ENCODE data around the gene CTSA.
A peak's percentile ranks its signal among the peaks of the same experiment; 100 is the strongest.

Gene CTSA

GRCh38 chr20:45894797-45895196, 3.7 kb downstream of the CTSA start:
- Histone ChIP-seq H3K27ac (ENCODE audit: poor library complexity, severe bottlenecking) (no peak overlapping the region), H3K4me1 (ENCODE audit: insufficient read depth, poor library complexity, severe bottlenecking) (no peaks in the 10 kb centered on the region), H3K27me3 (ENCODE audit: insufficient read depth, poor library complexity, severe bottlenecking) (no peaks in the 10 kb centered on the region), H3K9me3 (ENCODE audit: severe bottlenecking) (no peaks in the 10 kb centered on the region), H3K36me3 (ENCODE audit: low read depth) (peaks cover 38% of the 10 kb centered on the region), H3K4me3 (ENCODE audit: severe bottlenecking) (no peak overlapping the region)
- DNase-seq (ENCODE audit: low spot score), result peak; percentile 78
- TF ChIP-seq CTCF (IDR thresholded peaks at IDR 0.05; ENCODE audit: poor library complexity, severe bottlenecking), result no peak
- ATAC-seq (ENCODE audit: low read depth), result no peak

- peak; percentile 74 for DNase-seq (ENCODE audit: low spot score)
- Histone ChIP-seq H3K4me3 (ENCODE audit: severe bottlenecking) (no peak overlapping the region), H3K36me3 (ENCODE audit: low read depth) (peaks cover 38% of the 10 kb centered on the region), H3K27me3 (ENCODE audit: insufficient read depth, poor library complexity, severe bottlenecking) (no peaks in the 10 kb centered on the region), H3K4me1 (ENCODE audit: insufficient read depth, poor library complexity, severe bottlenecking) (no peaks in the 10 kb centered on the region), H3K27ac (ENCODE audit: poor library complexity, severe bottlenecking) (no peak overlapping the region), H3K9me3 (ENCODE audit: severe bottlenecking) (no peaks in the 10 kb centered on the region)
- no peak for TF ChIP-seq CTCF (IDR thresholded peaks at IDR 0.05; ENCODE audit: poor library complexity, severe bottlenecking)
- ATAC-seq (ENCODE audit: low read depth), result no peak
Observed at GRCh38 chr20:45896641-45897161, 5.6 kb downstream of the CTSA start.

GRCh38 chr20:45897289-45897688, 6.2 kb downstream of the CTSA start:
- ATAC-seq (ENCODE audit: low read depth), result no peak
- H3K36me3 ChIP-seq (ENCODE audit: low read depth), result peaks cover 38% of the 10 kb centered on the region

GRCh38 chr20:45897692-45898091, 6.6 kb downstream of the CTSA start:
- ATAC-seq (ENCODE audit: low read depth) (no peak), DNase-seq (ENCODE audit: low spot score) (peak; percentile 76)
- no peaks in the 10 kb centered on the region for H3K27me3 ChIP-seq (ENCODE audit: insufficient read depth, poor library complexity, severe bottlenecking)
- H3K9me3 ChIP-seq (ENCODE audit: severe bottlenecking), result no peaks in the 10 kb centered on the region
- H3K4me1 ChIP-seq (ENCODE audit: insufficient read depth, poor library complexity, severe bottlenecking), result no peaks in the 10 kb centered on the region
- no peak overlapping the region for H3K27ac ChIP-seq (ENCODE audit: poor library complexity, severe bottlenecking)
- peaks cover 36% of the 10 kb centered on the region for H3K36me3 ChIP-seq (ENCODE audit: low read depth)
- no peak overlapping the region for H3K4me3 ChIP-seq (ENCODE audit: severe bottlenecking)
- no peak for TF ChIP-seq CTCF (IDR thresholded peaks at IDR 0.05; ENCODE audit: poor library complexity, severe bottlenecking)

More at GRCh38 chr20:45897289-45897688, 6.2 kb downstream of the CTSA start:
- TF ChIP-seq CTCF (IDR thresholded peaks at IDR 0.05; ENCODE audit: poor library complexity, severe bottlenecking), result no peak
- Histone ChIP-seq H3K27ac (ENCODE audit: poor library complexity, severe bottlenecking) (no peak overlapping the region), H3K9me3 (ENCODE audit: severe bottlenecking) (no peaks in the 10 kb centered on the region), H3K4me3 (ENCODE audit: severe bottlenecking) (no peak overlapping the region), H3K27me3 (ENCODE audit: insufficient read depth, poor library complexity, severe bottlenecking) (no peaks in the 10 kb centered on the region), H3K4me1 (ENCODE audit: insufficient read depth, poor library complexity, severe bottlenecking) (no peaks in the 10 kb centered on the region)
- DNase-seq (ENCODE audit: low spot score), result peak; percentile 62

GRCh38 chr20:45898285-45898684, 7.2 kb downstream of the CTSA start:
- TF ChIP-seq CTCF (IDR thresholded peaks at IDR 0.05; ENCODE audit: poor library complexity, severe bottlenecking), result no peak
- Histone ChIP-seq H3K27ac (ENCODE audit: poor library complexity, severe bottlenecking) (no peak overlapping the region), H3K4me1 (ENCODE audit: insufficient read depth, poor library complexity, severe bottlenecking) (no peaks in the 10 kb centered on the region), H3K27me3 (ENCODE audit: insufficient read depth, poor library complexity, severe bottlenecking) (no peaks in the 10 kb centered on the region), H3K36me3 (ENCODE audit: low read depth) (peaks cover 31% of the 10 kb centered on the region), H3K4me3 (ENCODE audit: severe bottlenecking) (no peak overlapping the region), H3K9me3 (ENCODE audit: severe bottlenecking) (no peaks in the 10 kb centered on the region)
- DNase-seq (ENCODE audit: low spot score) (no peak), ATAC-seq (ENCODE audit: low read depth) (no peak)
